CD14-positive monocyte (primary cell): ENCODE measurements around the gene OR51I1. TPM values are rescaled to one million over a fixed set of nuclear protein-coding genes. Genes with fewer than 3 reads are reported as not detected.

Source experiments
- DNase-seq, 3 donors: peaks; one replicate each; pipeline ENCODE4 v3.0.0-alpha.2; 2011 to 2022
- H2AFZ ChIP-seq: 2 replicates; pipeline ENCODE4 v1.6.0; 2012; ENCODE audit warnings: mild to moderate bottlenecking, low read depth, low read length, inconsistent platforms; ENCODE audit not compliant: insufficient read depth, poor library complexity, severe bottlenecking
- H3K27ac ChIP-seq, 2 donors: 1 replicate in 1 of 2; 2 replicates in 1 of 2; pipeline ENCODE4 v1.5.1; 2012 to 2013; ENCODE audit warnings: low read length in 2 of 2, control low read depth in 1 of 2, inconsistent platforms in 1 of 2, low read depth in 1 of 2, mild to moderate bottlenecking in 1 of 2
- H3K27me3 ChIP-seq, 2 donors: one replicate each; pipeline versions ENCODE4 v1.6.0 to v1.6.1; 2011 to 2013; ENCODE audit warnings: low read length in 2 of 2; ENCODE audit not compliant: control insufficient read depth in 2 of 2, insufficient read depth in 2 of 2
- H3K36me3 ChIP-seq, 2 donors: replicated peaks in 1 of 2; 1 replicate in 1 of 2; 2 replicates in 1 of 2; pipeline versions ENCODE4 v1.5.1 to v1.6.1; 2012 to 2013; ENCODE audit warnings: low read length in 2 of 2, control low read depth in 1 of 2, inconsistent platforms in 1 of 2, mild to moderate bottlenecking in 1 of 2; ENCODE audit not compliant: insufficient read depth in 2 of 2, control insufficient read depth in 1 of 2
- H3K4me1 ChIP-seq, 2 donors: 1 replicate in 1 of 2; 2 replicates in 1 of 2; pipeline versions ENCODE4 v1.5.1 to v1.6.1; 2012 to 2013; ENCODE audit warnings: low read length in 2 of 2, control low read depth in 1 of 2, inconsistent platforms in 1 of 2, mild to moderate bottlenecking in 1 of 2, moderate library complexity in 1 of 2; ENCODE audit not compliant: insufficient read depth in 2 of 2, control insufficient read depth in 1 of 2
- H3K4me2 ChIP-seq: replicated peaks from 2 replicates; pipeline ENCODE3; 2012; ENCODE audit warnings: low read length, moderate library complexity, mild to moderate bottlenecking; ENCODE audit not compliant: poor library complexity, severe bottlenecking; ENCODE audit errors: extremely low read depth
- H3K4me3 ChIP-seq, 3 experiments: fragments of 200-600 bp in 1 of 3; sonication (generic) in 1 of 3; replicated peaks in 1 of 3; 1 replicate in 2 of 3; 2 replicates in 1 of 3; pipeline ENCODE4 v1.5.1; 2011 to 2013; ENCODE audit warnings: low read length in 3 of 3, mild to moderate bottlenecking in 3 of 3, control low read depth in 2 of 3, low read depth in 2 of 3, inconsistent platforms in 1 of 3, moderate library complexity in 1 of 3
- H3K79me2 ChIP-seq: 2 replicates; pipeline ENCODE4 v1.6.0; 2012; ENCODE audit warnings: mild to moderate bottlenecking, control low read depth, inconsistent platforms, low read length, moderate library complexity; ENCODE audit not compliant: insufficient read depth
- H3K9ac ChIP-seq: 2 replicates; pipeline ENCODE4 v1.6.0; 2017; ENCODE audit warnings: low read length, mild to moderate bottlenecking; ENCODE audit not compliant: insufficient read depth, poor library complexity, severe bottlenecking
- H3K9me3 ChIP-seq, 2 donors: replicated peaks in 1 of 2; 1 replicate in 1 of 2; 2 replicates in 1 of 2; pipeline versions ENCODE4 v1.5.1 to v1.6.1; 2012 to 2013; ENCODE audit warnings: low read length in 2 of 2, control low read depth in 1 of 2; ENCODE audit not compliant: control insufficient read depth in 1 of 2, insufficient read depth in 1 of 2
- H4K20me1 ChIP-seq: 2 replicates; pipeline ENCODE4 v1.6.0; 2012; ENCODE audit warnings: mild to moderate bottlenecking, low read length, control low read depth, moderate library complexity; ENCODE audit not compliant: insufficient read depth
- H3K27ac Mint-ChIP-seq, 7 donors: one replicate each; pipeline ENCODE4 v1.8.0; 2020; ENCODE audit warnings: mild to moderate bottlenecking in 7 of 7, mixed read lengths in 7 of 7, moderate library complexity in 6 of 7, inconsistent platforms in 2 of 7
- H3K27me3 Mint-ChIP-seq, 3 donors: one replicate each; pipeline ENCODE4 v1.8.0; 2021 to 2022; ENCODE audit warnings: low read depth in 3 of 3, mild to moderate bottlenecking in 3 of 3, mixed read lengths in 3 of 3, moderate library complexity in 3 of 3, inconsistent platforms in 1 of 3
- H3K36me3 Mint-ChIP-seq, 2 donors: one replicate each; pipeline ENCODE4 v1.8.0; 2020; ENCODE audit warnings: mixed read lengths in 2 of 2, inconsistent platforms in 1 of 2, mild to moderate bottlenecking in 1 of 2
- H3K4me1 Mint-ChIP-seq: one replicate; pipeline ENCODE4 v1.8.0; 2020; ENCODE audit warnings: mild to moderate bottlenecking, mixed read lengths
- H3K4me3 Mint-ChIP-seq, 2 donors: one replicate each; pipeline ENCODE4 v1.8.0; 2020; ENCODE audit warnings: mild to moderate bottlenecking in 2 of 2, mixed read lengths in 2 of 2, moderate library complexity in 1 of 2
- H3K9me3 Mint-ChIP-seq, 7 donors: one replicate each; pipeline ENCODE4 v1.8.0; 2020 to 2022; ENCODE audit warnings: mixed read lengths in 7 of 7, mild to moderate bottlenecking in 6 of 7, moderate library complexity in 6 of 7, inconsistent platforms in 2 of 7
- WGBS: methylation state at CpG from one replicate; pipeline ENCODE4 v1.1.5; 2013; ENCODE audit warnings: missing lambda C conversion rate; ENCODE audit not compliant: insufficient coverage; 5-methylcytosine and 5-hydroxymethylcytosine counted together
- intact Hi-C, 2 donors: fragments of 100-400 bp; cut with micrococcal nuclease; formaldehyde crosslinking; loops; one replicate each; pipeline versions ENCODE4 v1.15.0 to v1.15.1; 2023
- polyA minus RNA-seq: library from RNA; depleted of rRNA, polyadenylated mRNA; stranded (reverse); fragments of >200 nt; gene quantifications from 2 replicates; pipeline ENCODE4 v1.2.3, GENCODE V29; 2012
- polyA plus RNA-seq, 3 donors: library from polyadenylated mRNA; depleted of rRNA in 1 of 3; unstranded in 2 of 3; stranded (reverse) in 1 of 3; fragments of 300-500 nt in 2 of 3; fragments of >200 nt in 1 of 3; fragmentation: Illumina TruSeq in 2 of 3; gene quantifications; 1 replicate in 2 of 3; 2 replicates in 1 of 3; pipeline ENCODE4 v1.2.3, GENCODE V29; 2012 to 2021
- total RNA-seq, 12 experiments: library from RNA in 1 of 12; stranded (reverse) in 1 of 12; fragments of 120-200 nt in 1 of 12; gene quantifications; one replicate each; pipeline ENCODE4 v1.2.4 and lab custom pipeline; 2013 to 2026; ENCODE audit warnings: mixed read lengths in 6 of 12, inconsistent platforms in 1 of 12
- TF ChIP-seq, protein P1 (sequence below): fragments of 200-600 bp; IDR thresholded peaks from one replicate; pipeline ENCODE4 v1.8.0; 2022; ENCODE audit warnings: antibody characterized with exemption, mild to moderate bottlenecking

OR51I1 gene, protein sequence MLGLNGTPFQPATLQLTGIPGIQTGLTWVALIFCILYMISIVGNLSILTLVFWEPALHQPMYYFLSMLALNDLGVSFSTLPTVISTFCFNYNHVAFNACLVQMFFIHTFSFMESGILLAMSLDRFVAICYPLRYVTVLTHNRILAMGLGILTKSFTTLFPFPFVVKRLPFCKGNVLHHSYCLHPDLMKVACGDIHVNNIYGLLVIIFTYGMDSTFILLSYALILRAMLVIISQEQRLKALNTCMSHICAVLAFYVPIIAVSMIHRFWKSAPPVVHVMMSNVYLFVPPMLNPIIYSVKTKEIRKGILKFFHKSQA
- not detected for total RNA-seq (2013)
- not detected for polyA plus RNA-seq
- polyA minus RNA-seq: not detected in 2 replicates
- total RNA-seq (lab: John Stamatoyannopoulos, UW): 0 to 0.45 (median 0) reads per million in 11 experiments

- H3K4me1 Mint-ChIP-seq: no peaks in the 10 kb centered on the region
- no peak within 1 kb of the TSS for H3K9ac ChIP-seq
- H3K4me3 Mint-ChIP-seq: no peak within 1 kb of the TSS
- H3K4me3 ChIP-seq: no peak within 1 kb of the TSS
- H3K27ac Mint-ChIP-seq: no peak within 1 kb of the TSS
- H2AFZ ChIP-seq: no peak within 1 kb of the TSS
- no peak for DNase-seq
- no peak within 1 kb of the TSS for H3K27ac ChIP-seq
- H3K79me2 ChIP-seq: no peaks in the 10 kb centered on the region
- no CpG with 5 or more reads among the region's 2 CpGs for WGBS
- H3K4me2 ChIP-seq: no peak within 1 kb of the TSS
- no peaks in the 10 kb centered on the region for H4K20me1 ChIP-seq
- H3K4me1 ChIP-seq: no peaks in the 10 kb centered on the region
- TF ChIP-seq, protein P1, sequence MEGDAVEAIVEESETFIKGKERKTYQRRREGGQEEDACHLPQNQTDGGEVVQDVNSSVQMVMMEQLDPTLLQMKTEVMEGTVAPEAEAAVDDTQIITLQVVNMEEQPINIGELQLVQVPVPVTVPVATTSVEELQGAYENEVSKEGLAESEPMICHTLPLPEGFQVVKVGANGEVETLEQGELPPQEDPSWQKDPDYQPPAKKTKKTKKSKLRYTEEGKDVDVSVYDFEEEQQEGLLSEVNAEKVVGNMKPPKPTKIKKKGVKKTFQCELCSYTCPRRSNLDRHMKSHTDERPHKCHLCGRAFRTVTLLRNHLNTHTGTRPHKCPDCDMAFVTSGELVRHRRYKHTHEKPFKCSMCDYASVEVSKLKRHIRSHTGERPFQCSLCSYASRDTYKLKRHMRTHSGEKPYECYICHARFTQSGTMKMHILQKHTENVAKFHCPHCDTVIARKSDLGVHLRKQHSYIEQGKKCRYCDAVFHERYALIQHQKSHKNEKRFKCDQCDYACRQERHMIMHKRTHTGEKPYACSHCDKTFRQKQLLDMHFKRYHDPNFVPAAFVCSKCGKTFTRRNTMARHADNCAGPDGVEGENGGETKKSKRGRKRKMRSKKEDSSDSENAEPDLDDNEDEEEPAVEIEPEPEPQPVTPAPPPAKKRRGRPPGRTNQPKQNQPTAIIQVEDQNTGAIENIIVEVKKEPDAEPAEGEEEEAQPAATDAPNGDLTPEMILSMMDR: no peak
- peaks cover 0 to 2% (median 1%) of the 10 kb centered on the region in 3 donors for H3K27me3 Mint-ChIP-seq
- H3K36me3 Mint-ChIP-seq: no peaks in the 10 kb centered on the region
- no peaks in the 10 kb centered on the region for H3K36me3 ChIP-seq
- intact Hi-C loops: no loop called here
- H3K27me3 ChIP-seq: no peaks in the 10 kb centered on the region
- H3K9me3 Mint-ChIP-seq: peaks cover 0 to 13% (median 2%) of the 10 kb centered on the region in 7 donors
- H3K9me3 ChIP-seq: peaks cover 0 to 5% of the 10 kb centered on the region in 2 donors
Observed at GRCh38 chr11:5441414-5441813, at the start of gene OR51I1. Gene OR51I1, minus strand, starts transcription at chr11:5441514. Its CDS starts 0 bp downstream, at chr11:5441514.

GRCh38 chr11:5489576-5490357 lies 48.5 kb upstream of the OR51I1 start:
- intact Hi-C loops: no loop called here
- DNase-seq: no peak
- Mint-ChIP-seq H3K27me3 (peaks cover 0 to 3% (median 0%) of the 10 kb centered on the region in 3 donors), H3K36me3 (no peaks in the 10 kb centered on the region), H3K9me3 (no peaks in the 10 kb centered on the region), H3K4me1 (peaks cover 3% of the 10 kb centered on the region), H3K27ac (no peak overlapping the region), H3K4me3 (no peak overlapping the region)
- Histone ChIP-seq H3K4me3 (no peak overlapping the region), H4K20me1 (no peaks in the 10 kb centered on the region), H3K9ac (no peak overlapping the region), H3K4me2 (no peak overlapping the region), H2AFZ (no peak overlapping the region), H3K9me3 (no peaks in the 10 kb centered on the region), H3K27ac (no peak overlapping the region), H3K36me3 (no peaks in the 10 kb centered on the region), H3K4me1 (no peaks in the 10 kb centered on the region), H3K27me3 (no peaks in the 10 kb centered on the region), H3K79me2 (no peaks in the 10 kb centered on the region)
- TF ChIP-seq, protein P1: no peak
- WGBS: 50% methylated on average over 2 of the region's 5 CpGs
